ENCODE measurements around the gene HOXA11. TPM values are rescaled to one million over a fixed set of nuclear protein-coding genes. Genes with fewer than 3 reads are reported as not detected.

Gene HOXA11
- total and polyA plus RNA-seq, 2 of the 4 experiments (the other 2 are of a cell fraction): 0.05 TPM; not detected in 1

DNA sequence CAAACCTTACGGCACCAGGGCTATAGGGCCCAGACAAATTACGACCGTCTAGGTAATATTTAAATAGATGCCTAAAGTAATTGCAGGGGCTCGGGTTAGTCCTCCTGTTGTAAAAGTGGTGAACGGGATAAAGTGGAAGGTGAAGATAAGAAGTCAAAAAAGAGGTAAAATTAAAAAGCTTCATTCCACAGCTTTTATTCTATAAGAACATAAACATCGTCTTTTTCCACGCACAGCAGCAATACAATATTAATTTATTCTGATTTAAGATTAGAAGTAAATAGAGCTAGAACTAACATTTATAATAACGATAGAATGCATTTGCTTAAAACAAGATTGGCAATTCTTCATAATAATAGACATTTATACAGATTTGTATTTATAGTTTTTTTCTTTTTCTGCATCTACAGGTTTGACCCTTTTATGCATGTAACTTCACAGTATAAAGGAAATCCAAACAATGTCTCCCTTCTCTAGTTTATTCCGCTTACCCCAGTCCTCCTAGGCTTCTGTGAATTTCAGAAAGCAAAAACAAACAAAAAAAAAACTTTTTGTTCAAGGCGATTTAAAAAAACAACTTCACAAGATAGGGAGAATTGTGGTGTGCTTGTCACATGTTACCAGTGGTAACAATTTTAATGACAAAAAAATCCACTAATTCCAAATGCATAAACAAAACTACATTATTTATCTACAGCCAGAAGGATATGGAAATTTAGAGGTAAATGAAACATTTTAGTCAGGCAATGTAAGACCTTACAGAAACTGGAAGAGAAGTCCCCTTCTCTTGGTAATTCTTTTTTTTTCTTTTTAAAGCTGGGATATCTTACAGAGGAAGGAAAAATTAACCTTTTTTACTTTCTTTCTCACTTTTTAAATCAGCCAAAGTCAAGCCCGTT lies 14.4 kb downstream of the HOXA11 start:
- Histone ChIP-seq H3K9me3 (ENCODE audit: control insufficient read depth, insufficient read depth, low read length) (peaks cover 25% of the 10 kb centered on the region), H2BK5ac (ENCODE audit: low read depth, low read length, poor library complexity, severe bottlenecking) (no peak overlapping the region), H2AK5ac (ENCODE audit: low read depth, low read length) (no peak overlapping the region), H2AK9ac (replicated peaks; ENCODE audit: low read depth, low read length, poor library complexity) (no peak overlapping the region), H3K36me3 (ENCODE audit: control insufficient read depth, insufficient read depth, low read length) (no peaks in the 10 kb centered on the region), H3K4ac (ENCODE audit: low read depth, low read length) (no peak overlapping the region), H3K23ac (ENCODE audit: low read depth, low read length) (no peak overlapping the region), H4K91ac (ENCODE audit: insufficient read depth, low read depth, low read length) (no peak overlapping the region), H2AFZ (replicated peaks; ENCODE audit: low read length, poor library complexity) (no peak overlapping the region), H3K27ac (ENCODE audit: insufficient read depth, low read length) (no peak overlapping the region), H3K79me1 (ENCODE audit: low read depth in 1 of 2, low read length in 2 of 2) (no peaks in the 10 kb centered on the region), H3K4me2 (ENCODE audit: low read depth, low read length) (no peak overlapping the region), H3K9ac (ENCODE audit: low read depth, low read length) (no peak overlapping the region), H3K27me3 (ENCODE audit: control insufficient read depth, insufficient read depth, low read length) (peaks cover 95% of the 10 kb centered on the region), H3K4me1 (ENCODE audit: control insufficient read depth, insufficient read depth, low read length) (no peaks in the 10 kb centered on the region), H2BK20ac (ENCODE audit: low read depth, low read length) (no peak overlapping the region), H3K56ac (ENCODE audit: extremely low read depth, insufficient read depth, low read length) (no peak overlapping the region), H3K9me1 (ENCODE audit: insufficient read depth, low read length) (no peaks in the 10 kb centered on the region), H2BK120ac (ENCODE audit: low read depth, low read length) (no peak overlapping the region), H3K4me3 (ENCODE audit: insufficient read depth, low read depth, low read length) (no peak overlapping the region), H2BK15ac (ENCODE audit: low read depth, low read length) (no peak overlapping the region), H4K8ac (ENCODE audit: low read depth in 2 of 2, low read length in 2 of 2) (no peak overlapping the region), H4K20me1 (ENCODE audit: insufficient read depth, low read length) (peaks cover 19% of the 10 kb centered on the region; the same call in 1 of the 2 replicates), H4K5ac (ENCODE audit: low read depth, low read length) (no peak overlapping the region), H3K18ac (ENCODE audit: low read depth, low read length) (no peak overlapping the region), H3K14ac (replicated peaks; ENCODE audit: low read depth, low read length) (no peak overlapping the region)
- dilution Hi-C loops (cut with HindIII; ENCODE audit: low sequenced_read_pairs, unreplicated experiment) (no loop called here), intact Hi-C loops (cut with micrococcal nuclease) (no loop called here), in situ Hi-C loops (cut with MboI; ENCODE audit: low sequenced_read_pairs) (no loop called here)
- WGBS, 2 experiments (ENCODE audit: extremely low coverage in 2 of 2, insufficient read length in 1 of 2): 50% methylated on average over 2 of the region's 11 CpGs; no CpG with 5 or more reads in 1 of the 2 experiments
- no TSS peak for BruUV-seq (replicated peaks)
- DNase-seq (no peak), ATAC-seq (ENCODE audit: low read depth) (no peak)
- ChIA-PET POLR2A (ENCODE audit: unreplicated experiment) (no interaction called here), CTCF (interaction anchor here (0.6 to 1.1 kb wide), 2 partner anchors 9 to 79 kb away, joined by 3 read pairs; no protein-coding TSS in a partner anchor)
- TF ChIP-seq CEBPB (IDR thresholded peaks at IDR 0.05; ENCODE audit: low read depth, low read length) (no peak), RCOR1 (IDR thresholded peaks at IDR 0.05; ENCODE audit: insufficient replicate concordance, low read length) (no peak), SMC3 (IDR thresholded peaks at IDR 0.05; ENCODE audit: low read depth, low read length) (no peak), RFX5 (IDR thresholded peaks at IDR 0.05; ENCODE audit: low read depth, low read length) (no peak), NFE2L2 (IDR thresholded peaks at IDR 0.05; ENCODE audit: low read depth, low read length) (no peak), MAFK (IDR thresholded peaks at IDR 0.05; ENCODE audit: low read depth, low read length) (no peak), USF2 (IDR thresholded peaks at IDR 0.05; ENCODE audit: low read depth, low read length) (no peak), MAZ (IDR thresholded peaks at IDR 0.05; ENCODE audit: borderline replicate concordance, low read depth, low read length) (no peak), BHLHE40 (IDR thresholded peaks at IDR 0.05; ENCODE audit: low read depth, low read length) (no peak), CHD1 (IDR thresholded peaks at IDR 0.05; ENCODE audit: low read depth, low read length) (no peak), POLR2A (IDR thresholded peaks at IDR 0.05; ENCODE audit: low read depth, low read length) (no peak), RAD21 (IDR thresholded peaks at IDR 0.05; ENCODE audit: low read length) (no peak), FOS (IDR thresholded peaks at IDR 0.05; ENCODE audit: low read depth, low read length) (no peak)
- TF ChIP-seq, protein P1, sequence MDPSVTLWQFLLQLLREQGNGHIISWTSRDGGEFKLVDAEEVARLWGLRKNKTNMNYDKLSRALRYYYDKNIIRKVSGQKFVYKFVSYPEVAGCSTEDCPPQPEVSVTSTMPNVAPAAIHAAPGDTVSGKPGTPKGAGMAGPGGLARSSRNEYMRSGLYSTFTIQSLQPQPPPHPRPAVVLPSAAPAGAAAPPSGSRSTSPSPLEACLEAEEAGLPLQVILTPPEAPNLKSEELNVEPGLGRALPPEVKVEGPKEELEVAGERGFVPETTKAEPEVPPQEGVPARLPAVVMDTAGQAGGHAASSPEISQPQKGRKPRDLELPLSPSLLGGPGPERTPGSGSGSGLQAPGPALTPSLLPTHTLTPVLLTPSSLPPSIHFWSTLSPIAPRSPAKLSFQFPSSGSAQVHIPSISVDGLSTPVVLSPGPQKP (IDR thresholded peaks at IDR 0.05; ENCODE audit: borderline replicate concordance, low read depth, low read length): no peak

Measured in IMR-90 (cell line).